Parathyroid adenoma (tissue), 2 donors: Measurements from ENCODE around the gene RAP1GAP2.

ENCODE experiments used
- H2AFZ ChIP-seq: fragments of 300-600 bp; sonication (generic); one replicate; pipeline ENCODE4 v1.7.0; 2017; ENCODE audit warnings: antibody characterized with exemption, mild to moderate bottlenecking
- H3K27ac ChIP-seq: fragments of 300-600 bp; sonication (generic); one replicate; pipeline ENCODE4 v1.7.0; 2017
- H3K27me3 ChIP-seq: fragments of 300-600 bp; sonication (generic); one replicate; pipeline ENCODE4 v1.7.0; 2017; ENCODE audit warnings: low read length; ENCODE audit not compliant: control insufficient read depth, insufficient read depth
- H3K36me3 ChIP-seq: fragments of 300-600 bp; sonication (generic); one replicate; pipeline ENCODE4 v1.7.0; 2017; ENCODE audit warnings: low read length; ENCODE audit not compliant: control insufficient read depth, insufficient read depth
- H3K4me1 ChIP-seq: fragments of 300-600 bp; sonication (generic); one replicate; pipeline ENCODE4 v1.7.0; 2017; ENCODE audit warnings: control low read depth
- H3K4me2 ChIP-seq: fragments of 300-600 bp; sonication (generic); one replicate; pipeline ENCODE4 v1.7.0; 2017; ENCODE audit warnings: low read length
- H3K4me3 ChIP-seq: fragments of 300-600 bp; sonication (generic); one replicate; pipeline ENCODE4 v1.7.0; 2017; ENCODE audit warnings: low read depth, low read length
- H3K79me2 ChIP-seq: fragments of 300-600 bp; sonication (generic); one replicate; pipeline ENCODE4 v1.7.0; 2017; ENCODE audit warnings: control low read depth
- H3K9ac ChIP-seq: fragments of 300-600 bp; sonication (generic); one replicate; pipeline ENCODE4 v1.7.0; 2017; ENCODE audit warnings: mild to moderate bottlenecking
- H3K9me3 ChIP-seq: fragments of 300-600 bp; sonication (generic); one replicate; pipeline ENCODE4 v1.7.0; 2017; ENCODE audit warnings: low read length; ENCODE audit not compliant: control insufficient read depth
- TF ChIP-seq, protein P1 (sequence below): fragments of 300-600 bp; sonication (generic); IDR thresholded peaks from one replicate; pipeline ENCODE4 v1.7.0; 2017; ENCODE audit warnings: antibody characterized with exemption, mild to moderate bottlenecking
- donor health status: primary hyperparathyroidism.

The RAP1GAP2 gene

DNA sequence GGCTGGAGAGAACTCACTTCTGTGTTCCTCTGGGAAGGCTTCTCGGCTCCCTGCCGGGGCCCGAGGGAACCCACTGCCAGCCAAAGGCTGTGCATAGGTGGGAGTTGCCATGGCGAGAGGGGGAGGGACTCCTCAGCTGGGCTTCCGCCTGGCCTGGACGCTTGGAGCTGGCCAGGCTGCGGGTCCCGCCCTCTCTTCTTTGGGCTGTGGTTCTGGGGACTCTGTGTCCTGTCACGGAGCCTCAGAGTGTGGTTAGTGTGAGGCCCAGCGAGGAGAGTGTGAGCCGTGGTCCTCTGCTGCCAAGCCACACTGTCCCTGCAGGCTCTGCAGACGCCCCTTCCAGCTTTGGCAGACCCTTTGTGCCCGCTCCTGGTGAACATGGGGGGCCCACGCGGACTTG is 144.1 kb downstream of the RAP1GAP2 start:
- Histone ChIP-seq H3K9me3 (no peaks in the 10 kb centered on the region), H3K4me3 (no peak overlapping the region), H3K4me2 (no peak overlapping the region), H2AFZ (peak overlapping the region; percentile 67), H3K9ac (no peak overlapping the region), H3K27me3 (no peaks in the 10 kb centered on the region), H3K27ac (no peak overlapping the region), H3K79me2 (no peaks in the 10 kb centered on the region), H3K4me1 (peaks cover 5% of the 10 kb centered on the region), H3K36me3 (no peaks in the 10 kb centered on the region)
- TF ChIP-seq, protein P1, sequence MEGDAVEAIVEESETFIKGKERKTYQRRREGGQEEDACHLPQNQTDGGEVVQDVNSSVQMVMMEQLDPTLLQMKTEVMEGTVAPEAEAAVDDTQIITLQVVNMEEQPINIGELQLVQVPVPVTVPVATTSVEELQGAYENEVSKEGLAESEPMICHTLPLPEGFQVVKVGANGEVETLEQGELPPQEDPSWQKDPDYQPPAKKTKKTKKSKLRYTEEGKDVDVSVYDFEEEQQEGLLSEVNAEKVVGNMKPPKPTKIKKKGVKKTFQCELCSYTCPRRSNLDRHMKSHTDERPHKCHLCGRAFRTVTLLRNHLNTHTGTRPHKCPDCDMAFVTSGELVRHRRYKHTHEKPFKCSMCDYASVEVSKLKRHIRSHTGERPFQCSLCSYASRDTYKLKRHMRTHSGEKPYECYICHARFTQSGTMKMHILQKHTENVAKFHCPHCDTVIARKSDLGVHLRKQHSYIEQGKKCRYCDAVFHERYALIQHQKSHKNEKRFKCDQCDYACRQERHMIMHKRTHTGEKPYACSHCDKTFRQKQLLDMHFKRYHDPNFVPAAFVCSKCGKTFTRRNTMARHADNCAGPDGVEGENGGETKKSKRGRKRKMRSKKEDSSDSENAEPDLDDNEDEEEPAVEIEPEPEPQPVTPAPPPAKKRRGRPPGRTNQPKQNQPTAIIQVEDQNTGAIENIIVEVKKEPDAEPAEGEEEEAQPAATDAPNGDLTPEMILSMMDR = no peak

DNA sequence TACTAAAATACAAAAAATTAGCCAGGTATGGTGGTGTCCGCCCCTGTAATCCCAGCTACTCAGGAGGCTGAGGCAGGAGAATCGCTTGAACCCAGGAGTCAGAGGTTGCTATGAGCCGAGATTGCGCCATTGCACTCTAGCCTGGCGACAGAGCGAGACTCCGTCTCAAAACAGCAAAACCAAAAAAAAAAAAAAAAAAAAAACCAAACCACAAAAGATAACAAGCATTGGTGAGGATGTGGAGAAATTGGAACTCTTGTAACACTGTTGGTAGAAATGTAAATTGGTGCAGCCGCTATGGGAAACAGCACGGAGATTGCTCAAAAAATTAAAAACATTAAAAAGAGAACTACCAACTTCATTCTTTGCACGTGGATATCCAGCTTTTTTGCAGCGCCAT is 147.7 kb downstream of the RAP1GAP2 start:
- Histone ChIP-seq H3K27ac (no peak overlapping the region), H3K27me3 (no peaks in the 10 kb centered on the region), H3K79me2 (no peaks in the 10 kb centered on the region), H3K4me1 (peaks cover 5% of the 10 kb centered on the region), H3K4me3 (no peak overlapping the region), H3K9me3 (no peaks in the 10 kb centered on the region), H2AFZ (no peak overlapping the region), H3K9ac (no peak overlapping the region), H3K36me3 (no peaks in the 10 kb centered on the region), H3K4me2 (no peak overlapping the region)
- TF ChIP-seq, protein P1 = no peak

DNA sequence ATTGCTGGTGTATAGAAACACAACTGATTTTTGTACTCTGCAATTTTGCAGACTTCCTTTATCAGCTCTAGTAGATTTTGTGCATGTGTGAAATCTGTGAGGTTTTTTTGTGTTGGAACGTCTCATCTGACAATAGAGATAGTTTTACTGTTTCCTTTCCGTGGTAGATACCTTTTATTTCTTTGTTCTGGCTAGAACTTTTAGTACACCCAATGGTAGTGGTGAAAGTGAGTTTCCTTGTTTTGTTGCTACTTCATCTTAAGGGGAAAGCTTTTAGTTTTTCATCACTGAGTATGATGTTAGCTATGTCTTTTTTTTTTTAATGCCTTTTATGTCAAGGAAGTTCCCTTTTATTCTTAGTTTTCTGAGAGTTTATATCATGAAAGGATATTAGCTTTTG is 149.1 kb downstream of the RAP1GAP2 start:
- Histone ChIP-seq H3K9ac (no peak overlapping the region), H2AFZ (no peak overlapping the region), H3K36me3 (no peaks in the 10 kb centered on the region), H3K9me3 (no peaks in the 10 kb centered on the region), H3K4me3 (no peak overlapping the region), H3K4me1 (no peaks in the 10 kb centered on the region), H3K27me3 (no peaks in the 10 kb centered on the region), H3K79me2 (no peaks in the 10 kb centered on the region), H3K4me2 (no peak overlapping the region), H3K27ac (no peak overlapping the region)
- TF ChIP-seq, protein P1 = no peak

DNA sequence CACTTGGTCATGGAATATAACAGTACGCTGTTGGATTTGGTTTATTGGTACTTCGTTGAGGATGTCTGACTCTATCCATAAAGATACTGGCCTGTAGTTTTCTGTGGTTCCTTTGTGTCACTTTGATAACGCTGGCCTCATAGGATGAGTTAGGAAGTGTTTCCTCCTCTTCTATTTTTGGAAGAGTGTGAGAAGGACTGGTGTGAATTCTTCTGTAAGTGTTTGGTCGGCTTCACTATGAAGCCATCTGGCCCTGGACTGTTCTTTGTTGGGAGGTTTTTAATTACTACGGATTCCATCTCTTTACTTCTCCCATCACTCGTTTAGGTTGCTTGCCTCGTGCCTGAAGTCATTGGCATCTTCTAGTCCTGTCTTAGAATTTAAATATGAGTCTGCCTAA is 149.9 kb downstream of the RAP1GAP2 start:
- H3K4me2 ChIP-seq = no peak overlapping the region
- TF ChIP-seq, protein P1 = no peak
- no peaks in the 10 kb centered on the region for H3K9me3 ChIP-seq
- H3K27me3 ChIP-seq = no peaks in the 10 kb centered on the region
- H3K9ac ChIP-seq = no peak overlapping the region
- no peak overlapping the region for H3K27ac ChIP-seq
- no peaks in the 10 kb centered on the region for H3K36me3 ChIP-seq
- no peak overlapping the region for H2AFZ ChIP-seq
- H3K79me2 ChIP-seq = no peaks in the 10 kb centered on the region
- no peak overlapping the region for H3K4me3 ChIP-seq
- H3K4me1 ChIP-seq = no peaks in the 10 kb centered on the region

DNA sequence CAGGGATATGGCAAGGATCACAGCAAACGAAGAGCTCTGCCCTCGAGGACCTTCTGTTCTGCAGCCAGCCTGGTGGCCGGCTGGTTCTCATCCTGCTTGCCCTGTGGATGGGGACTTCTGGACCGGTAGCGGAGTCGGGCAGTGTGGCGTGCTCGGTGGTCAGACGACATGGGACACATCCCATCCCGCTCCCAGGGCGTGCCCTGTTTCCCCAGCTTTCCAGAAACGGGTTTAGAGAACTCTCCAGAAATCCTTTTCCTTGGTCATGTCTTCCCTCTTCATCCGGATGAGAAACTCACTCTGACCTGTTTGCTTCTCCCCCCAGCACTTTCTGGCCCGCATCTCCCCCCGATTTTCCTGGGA is 151.3 kb downstream of the RAP1GAP2 start:
- Histone ChIP-seq H3K36me3 (no peaks in the 10 kb centered on the region), H3K27ac (no peak overlapping the region), H2AFZ (no peak overlapping the region), H3K79me2 (no peaks in the 10 kb centered on the region), H3K9ac (no peak overlapping the region), H3K4me3 (no peak overlapping the region), H3K9me3 (no peaks in the 10 kb centered on the region), H3K4me1 (no peaks in the 10 kb centered on the region), H3K27me3 (no peaks in the 10 kb centered on the region), H3K4me2 (no peak overlapping the region)
- TF ChIP-seq, protein P1 = no peak
